Muscle layer of duodenum (tissue), 2 donors: ENCODE data around the gene TSPO.
"Not testable (repeated sequence)": the region's sequence is repeated elsewhere in the genome, so short reads cannot be mapped to it uniquely, and the experiment has no call there.

Source experiments
- H3K27ac ChIP-seq: one replicate; pipeline ENCODE4 v1.7.0; 2013; ENCODE audit warnings: mild to moderate bottlenecking, low read length
- H3K27me3 ChIP-seq: one replicate; pipeline ENCODE4 v1.7.0; 2013; ENCODE audit warnings: low read depth, mild to moderate bottlenecking, control low read depth, low read length
- H3K36me3 ChIP-seq, 2 donors: one replicate each; pipeline ENCODE4 v1.7.0; 2013; ENCODE audit warnings: low read length in 2 of 2, control low read depth in 1 of 2, mild to moderate bottlenecking in 1 of 2; ENCODE audit not compliant: insufficient read depth in 2 of 2, control insufficient read depth in 1 of 2
- H3K4me1 ChIP-seq, 2 donors: one replicate each; pipeline ENCODE4 v1.7.0; 2013; ENCODE audit warnings: low read length in 2 of 2, mild to moderate bottlenecking in 2 of 2, control low read depth in 1 of 2, moderate library complexity in 1 of 2; ENCODE audit not compliant: insufficient read depth in 2 of 2, control insufficient read depth in 1 of 2
- H3K4me3 ChIP-seq, 2 donors: one replicate each; pipeline ENCODE4 v1.7.0; 2013; ENCODE audit warnings: low read length in 2 of 2, low read depth in 1 of 2, mild to moderate bottlenecking in 1 of 2
- H3K9me3 ChIP-seq, 2 donors: one replicate each; pipeline ENCODE4 v1.7.0; 2013; ENCODE audit warnings: low read length in 2 of 2, control low read depth in 1 of 2, mild to moderate bottlenecking in 1 of 2; ENCODE audit not compliant: control insufficient read depth in 1 of 2
- donor health status: healthy.

TSPO gene

GRCh38 chr22:43151251-43152002 is at the start of gene TSPO:
Gene TSPO, plus strand, starts transcription at chr22:43151559. Its CDS starts 7,680 bp downstream, at chr22:43159239.
- Histone ChIP-seq H3K27ac (peak within 1 kb of the TSS; percentile 72), H3K27me3 (no peaks in the 10 kb centered on the region), H3K36me3 (no peaks in the 10 kb centered on the region), H3K9me3 (no peaks in the 10 kb centered on the region), H3K4me1 (peaks cover 0 to 19% of the 10 kb centered on the region in 2 donors), H3K4me3 (peak within 1 kb of the TSS; percentile 74 to 86)

GRCh38 chr22:43104056-43104625 is 47.2 kb upstream of the TSPO start:
- not testable (repeated sequence) for H3K27me3 ChIP-seq, H3K9me3 ChIP-seq, H3K4me1 ChIP-seq, H3K27ac ChIP-seq, H3K4me3 ChIP-seq, H3K36me3 ChIP-seq

- not testable (repeated sequence) for H3K27ac ChIP-seq, H3K9me3 ChIP-seq, H3K4me1 ChIP-seq, H3K36me3 ChIP-seq, H3K27me3 ChIP-seq, H3K4me3 ChIP-seq
Measured at GRCh38 chr22:43104950-43105349, 46.4 kb upstream of the TSPO start.

GRCh38 chr22:43106302-43106701 is 45.1 kb upstream of the TSPO start:
- peaks cover 0 to 13% of the 10 kb centered on the region in 2 donors for H3K4me1 ChIP-seq
- no peaks in the 10 kb centered on the region for H3K36me3 ChIP-seq
- no peak overlapping the region for H3K4me3 ChIP-seq
- H3K27ac ChIP-seq, result no peak overlapping the region
- no peaks in the 10 kb centered on the region for H3K9me3 ChIP-seq
- H3K27me3 ChIP-seq, result peaks cover under 1% of the 10 kb centered on the region

GRCh38 chr22:43109511-43109910 is 41.8 kb upstream of the TSPO start:
- Histone ChIP-seq H3K4me3 (no peak overlapping the region), H3K9me3 (no peaks in the 10 kb centered on the region), H3K4me1 (peaks cover 0 to 16% of the 10 kb centered on the region in 2 donors), H3K36me3 (no peaks in the 10 kb centered on the region), H3K27me3 (peaks cover 9% of the 10 kb centered on the region), H3K27ac (no peak overlapping the region)

GRCh38 chr22:43109921-43110443 is 41.4 kb upstream of the TSPO start:
- H3K27me3 ChIP-seq, result peaks cover 9% of the 10 kb centered on the region

GRCh38 chr22:43110444-43110926 is 40.9 kb upstream of the TSPO start, which contains the start of gene BIK:
Gene BIK, plus strand, starts transcription at chr22:43110750. Its CDS starts 13,273 bp downstream, at chr22:43124023.
- H3K4me1 ChIP-seq, result peaks cover 0 to 16% of the 10 kb centered on the region in 2 donors
- H3K36me3 ChIP-seq, result no peaks in the 10 kb centered on the region
- H3K4me3 ChIP-seq, result peak within 1 kb of the TSS; percentile 55 to 71
- H3K27ac ChIP-seq, result no peak within 1 kb of the TSS
- H3K27me3 ChIP-seq, result peaks cover 9% of the 10 kb centered on the region
- H3K9me3 ChIP-seq, result no peaks in the 10 kb centered on the region

More at GRCh38 chr22:43109921-43110443, 41.4 kb upstream of the TSPO start:
- Histone ChIP-seq H3K27ac (no peak overlapping the region), H3K9me3 (no peaks in the 10 kb centered on the region), H3K4me3 (peak overlapping the region; percentile 55 to 71), H3K36me3 (no peaks in the 10 kb centered on the region), H3K4me1 (peaks cover 0 to 16% of the 10 kb centered on the region in 2 donors)

GRCh38 chr22:43110927-43111623 is 40.3 kb upstream of the TSPO start:
- Histone ChIP-seq H3K9me3 (no peaks in the 10 kb centered on the region), H3K27me3 (peaks cover 9% of the 10 kb centered on the region), H3K27ac (no peak overlapping the region)

GRCh38 chr22:43113526-43114251 is 37.7 kb upstream of the TSPO start:
- no peaks in the 10 kb centered on the region for H3K36me3 ChIP-seq
- peaks cover 9% of the 10 kb centered on the region for H3K27me3 ChIP-seq
- H3K27ac ChIP-seq, result no peak overlapping the region
- H3K9me3 ChIP-seq, result no peaks in the 10 kb centered on the region
- H3K4me3 ChIP-seq, result no peak overlapping the region
- peaks cover 0 to 16% of the 10 kb centered on the region in 2 donors for H3K4me1 ChIP-seq

More at GRCh38 chr22:43110927-43111623, 40.3 kb upstream of the TSPO start:
- Histone ChIP-seq H3K4me3 (peak overlapping the region; percentile 48 to 71), H3K36me3 (no peaks in the 10 kb centered on the region), H3K4me1 (peaks cover 0 to 16% of the 10 kb centered on the region in 2 donors)

- Histone ChIP-seq H3K4me1 (peaks cover 0 to 15% of the 10 kb centered on the region in 2 donors), H3K27me3 (peaks cover 9% of the 10 kb centered on the region), H3K9me3 (no peaks in the 10 kb centered on the region), H3K36me3 (no peaks in the 10 kb centered on the region), H3K27ac (no peak overlapping the region), H3K4me3 (no peak overlapping the region)
Measured at GRCh38 chr22:43114958-43115357, 36.4 kb upstream of the TSPO start.
